ENCODE results near the gene NCOA4.

- no peak for TF ChIP-seq ZBTB49 (tag by site-specific recombination; IDR thresholded peaks at IDR 0.05; ENCODE audit: low read depth)
- no peak for TF ChIP-seq TCF7L2 (IDR thresholded peaks at IDR 0.05; ENCODE audit: borderline replicate concordance, low read depth, low read length)
- no peak for TF ChIP-seq ZNF274 (IDR thresholded peaks at IDR 0.05; ENCODE audit: low read length)
- TF ChIP-seq ZNF274 (tag by site-specific recombination; IDR thresholded peaks at IDR 0.05; ENCODE audit: borderline replicate concordance): no peak
- TF ChIP-seq CTCF (tag by site-specific recombination; IDR thresholded peaks at IDR 0.05): no peak
- TF ChIP-seq ELK4 (IDR thresholded peaks at IDR 0.05; ENCODE audit: borderline replicate concordance, low read depth, low read length): no peak
- TF ChIP-seq REPIN1 (tag by site-specific recombination; IDR thresholded peaks at IDR 0.05; ENCODE audit: low read depth): no peak
- no peak for TF ChIP-seq MEIS1 (CRISPR knock-in tag; IDR thresholded peaks at IDR 0.05; ENCODE audit: borderline replicate concordance)
- TF ChIP-seq SETDB1 (IDR thresholded peaks at IDR 0.05; ENCODE audit: insufficient read length, low read length): no peak
These were observed 12.1 kb upstream of the NCOA4 start for GRCh38 chr10:46042527-46042926.
